ENCODE measurements around the gene MCF2L.
A peak's percentile ranks its signal among the peaks of the same experiment; 100 is the strongest.

MCF2L gene

DNA sequence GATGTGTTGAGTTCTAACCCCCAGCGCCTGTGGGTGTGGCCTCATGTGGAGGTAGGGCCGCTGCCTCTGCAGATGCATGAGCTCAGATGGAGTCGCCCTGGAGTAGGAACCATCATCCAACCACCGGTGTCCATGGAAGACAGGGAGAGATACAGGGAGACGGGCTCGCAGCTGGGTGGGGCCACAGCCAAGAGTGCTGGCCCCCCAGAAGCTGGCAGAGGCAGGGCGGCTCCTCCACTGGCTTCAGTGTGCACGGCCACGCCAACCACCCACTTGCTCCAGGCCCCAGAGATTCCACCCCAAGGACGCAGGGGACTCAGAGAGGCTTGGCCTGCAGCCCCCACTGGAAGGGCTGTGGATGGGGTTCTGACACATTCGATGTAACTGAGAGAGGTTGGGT, 5.4 kb upstream of the MCF2L start:
- DNase-seq = no peak

GRCh38 chr13:112964971-112965492, 4.0 kb upstream of the MCF2L start:
- DNase-seq = no peak

DNA sequence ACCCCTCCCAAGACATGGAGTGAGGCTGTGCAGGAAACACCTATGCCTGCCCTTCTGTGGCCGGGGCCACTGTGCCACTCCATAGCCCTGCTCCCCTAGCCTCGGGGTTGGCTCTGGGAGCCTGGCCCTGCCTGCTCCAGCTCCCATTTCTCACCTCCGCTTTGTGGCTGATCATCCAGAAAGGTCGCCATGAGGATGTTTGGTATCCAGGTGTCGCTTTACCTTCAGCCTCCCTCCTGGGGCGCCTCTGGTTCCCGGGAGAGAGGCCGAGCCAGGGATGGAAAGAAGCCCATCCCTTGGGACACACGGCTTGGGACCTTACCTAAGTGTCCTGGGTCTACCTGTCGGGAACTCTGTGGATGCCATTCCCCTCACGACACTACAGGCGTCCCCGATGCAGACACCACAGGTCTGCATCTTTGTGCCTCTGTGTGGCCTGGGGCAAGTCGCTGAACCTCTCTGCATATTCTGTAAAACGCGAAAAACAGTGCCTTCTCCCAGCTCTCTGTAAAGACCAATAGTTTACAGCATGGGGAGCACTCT, 3.4 kb upstream of the MCF2L start:
- no peak for DNase-seq

DNA sequence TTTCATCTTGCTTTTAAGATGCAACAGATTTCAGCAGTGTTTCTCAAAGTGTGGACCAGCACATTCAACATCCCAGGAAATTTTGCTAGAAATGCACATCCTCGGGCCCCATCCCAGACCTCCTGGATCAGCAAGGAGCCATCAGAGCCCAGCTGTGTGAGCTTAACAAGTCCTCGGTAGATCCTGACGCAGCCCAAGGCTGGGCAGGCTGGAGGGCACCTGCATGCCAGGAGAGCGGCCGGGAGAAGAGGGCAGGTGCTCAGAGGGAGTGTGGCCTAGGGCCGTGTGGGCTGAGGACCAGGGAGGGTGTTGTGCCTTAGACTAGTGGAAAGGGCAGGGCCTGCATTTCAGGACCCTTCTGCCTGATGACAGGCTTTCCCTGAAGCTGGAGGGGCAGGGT, 2.2 kb upstream of the MCF2L start:
- no peak for DNase-seq

DNA sequence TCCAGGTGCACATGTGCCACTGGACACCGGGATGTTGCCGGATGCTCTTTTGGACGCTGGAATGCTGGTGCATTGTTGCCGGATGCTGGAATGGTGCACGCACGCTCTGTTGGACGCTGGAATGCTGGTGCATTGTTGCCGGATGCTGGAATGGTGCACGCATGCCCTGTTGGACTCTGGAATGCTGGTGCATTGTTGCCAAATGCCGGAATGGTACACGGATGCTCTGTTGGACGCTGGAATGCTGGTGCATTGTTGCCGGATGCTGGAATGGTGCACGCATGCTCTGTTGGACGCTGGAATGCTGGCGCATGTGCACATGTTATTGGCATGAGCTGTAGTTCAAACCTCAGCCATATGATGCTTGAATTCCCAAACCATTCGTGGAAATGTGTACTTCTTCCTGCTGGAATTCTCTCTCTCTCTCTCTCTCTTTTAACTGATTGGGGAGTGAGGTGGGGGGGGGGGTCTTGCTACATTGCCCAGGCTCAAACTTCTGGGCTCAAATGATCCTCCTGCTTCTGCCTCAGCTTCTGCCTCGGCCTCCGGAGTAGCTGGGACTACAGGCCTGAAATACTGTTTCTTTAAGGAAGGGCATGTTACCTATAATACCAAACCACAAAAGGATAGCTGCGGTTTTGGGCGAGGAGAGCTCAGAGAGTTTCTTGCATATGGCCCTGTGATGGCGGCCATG, 1.2 kb upstream of the MCF2L start:
- no peak for DNase-seq

GRCh38 chr13:112968380-112968909, 569 bp upstream of the MCF2L start:
- peak in 2 of 4 experiments; percentile 45 to 50 for DNase-seq

DNA sequence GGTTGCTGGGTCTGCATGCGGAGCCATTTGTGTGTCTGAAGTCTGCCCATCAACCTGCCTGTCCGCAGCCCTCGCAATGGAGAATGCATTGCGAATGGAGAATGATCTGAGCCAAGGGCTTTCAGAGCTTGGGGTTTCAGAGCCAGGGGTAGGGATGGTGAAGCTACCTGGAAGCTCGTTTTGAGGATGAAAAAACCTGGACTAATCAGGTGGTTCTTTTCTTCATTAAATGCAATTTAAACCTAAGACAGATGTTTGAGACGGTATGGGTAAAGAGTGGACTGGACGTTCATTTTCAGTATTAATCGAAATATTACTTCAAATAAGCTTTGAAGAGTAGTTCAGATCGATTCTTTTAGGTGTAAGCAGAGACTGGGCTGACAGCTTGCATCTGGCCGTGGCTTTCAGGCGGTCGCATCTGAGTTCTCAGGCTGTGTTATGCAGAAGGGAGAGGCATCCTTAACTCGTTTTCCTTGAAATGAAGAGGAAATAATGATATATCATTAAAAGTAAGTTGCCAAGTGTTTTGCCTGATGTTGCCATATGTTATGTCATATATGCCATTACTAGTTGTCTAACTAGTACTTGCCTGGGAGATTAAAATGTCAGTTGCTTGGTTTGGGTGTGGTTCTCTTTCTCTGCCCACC, 801 bp downstream of the MCF2L start:
- no peak for DNase-seq

GRCh38 chr13:112970552-112971287, 1.7 kb downstream of the MCF2L start:
- DNase-seq = no peak

- DNase-seq = no peak
Measured at GRCh38 chr13:112971288-112971643, 2.3 kb downstream of the MCF2L start.

DNA sequence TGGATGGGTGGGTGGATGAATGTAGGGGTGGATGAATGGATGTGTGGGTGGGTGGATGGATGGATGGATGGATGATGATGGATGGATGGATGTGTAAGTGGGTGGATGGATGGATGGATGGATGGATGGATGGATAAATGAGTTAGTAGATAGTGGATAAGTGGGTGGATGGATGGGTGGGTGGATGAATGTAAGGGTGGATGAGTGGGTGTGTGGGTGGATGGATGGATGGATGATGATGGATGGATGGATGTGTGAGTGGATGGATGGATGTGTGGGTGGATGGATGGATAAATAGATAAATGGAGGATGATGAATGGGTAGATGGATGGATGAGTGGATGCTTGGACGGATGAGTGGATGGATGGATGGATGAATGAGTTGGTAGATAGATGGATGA, 3.2 kb downstream of the MCF2L start:
- DNase-seq = no peak

DNA sequence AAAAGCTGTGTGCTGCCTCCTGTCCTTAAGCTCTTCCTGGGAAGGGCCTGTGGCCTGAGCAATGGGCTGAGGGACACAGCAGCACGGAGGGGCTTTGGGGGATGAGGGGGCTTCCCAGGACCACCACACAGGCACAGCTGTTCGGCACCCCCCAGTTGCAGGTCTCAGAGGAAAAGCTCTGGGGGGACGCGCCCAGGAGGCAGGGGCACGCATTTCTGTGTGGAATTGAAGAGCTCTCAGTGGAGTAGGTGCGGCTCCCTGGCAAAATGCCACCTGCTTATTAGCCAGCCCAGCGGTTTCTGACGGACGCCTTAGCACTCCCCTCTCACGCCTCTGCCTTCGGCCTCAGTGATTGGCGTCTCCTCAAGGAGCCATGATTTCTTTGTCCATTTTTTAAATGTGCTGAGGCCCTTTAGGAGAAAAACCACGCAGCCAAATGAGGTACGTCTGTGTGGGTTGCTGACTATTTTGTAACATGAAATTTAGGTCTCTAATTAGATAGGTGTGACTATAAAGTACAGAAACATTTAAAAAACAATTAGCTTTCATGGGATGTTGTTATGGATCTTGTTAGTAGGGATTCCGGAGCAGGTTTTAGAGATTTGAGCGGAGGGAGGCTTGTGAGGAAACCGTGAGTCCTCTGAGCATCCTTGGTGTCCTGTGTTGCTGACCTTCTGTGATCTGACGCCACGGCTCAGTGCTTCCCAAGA, 4.0 kb downstream of the MCF2L start:
- DNase-seq = no peak

- no peak for DNase-seq
Measured at GRCh38 chr13:112973577-112973951, 4.5 kb downstream of the MCF2L start.

- no peak for DNase-seq
Measured at GRCh38 chr13:112974125-112974524, 5.1 kb downstream of the MCF2L start.

GRCh38 chr13:112974671-112975070, 5.7 kb downstream of the MCF2L start:
- DNase-seq = no peak

DNA sequence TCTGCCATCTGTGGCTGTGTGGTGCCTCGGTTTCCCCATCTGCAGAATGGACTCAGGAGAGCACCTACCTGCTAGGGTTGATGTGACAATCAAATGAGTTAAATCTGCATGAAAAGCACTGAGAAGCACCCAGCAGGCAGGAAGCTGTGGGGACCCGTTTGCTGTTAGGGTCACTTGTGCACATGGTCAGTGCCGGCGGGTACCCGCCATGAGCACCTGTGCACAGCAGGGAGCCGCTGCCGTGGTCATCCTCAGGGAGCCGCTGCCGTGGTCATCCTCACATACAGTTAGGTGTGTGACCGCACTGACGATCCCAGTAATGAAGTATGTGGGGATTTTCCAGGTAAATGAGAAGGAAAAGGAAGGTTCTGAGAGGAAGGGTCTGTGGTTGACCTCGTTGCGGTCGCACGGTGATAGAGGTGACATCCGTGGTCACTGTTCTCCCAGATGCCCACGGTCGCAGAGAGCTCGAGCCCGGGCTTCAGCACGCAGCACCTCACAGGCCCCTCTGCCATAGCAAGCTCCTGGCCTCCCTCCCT, 6.5 kb downstream of the MCF2L start:
- DNase-seq = no peak

- DNase-seq = no peak
Measured at GRCh38 chr13:112976526-112976925, 7.5 kb downstream of the MCF2L start.

- no peak for DNase-seq
Measured at GRCh38 chr13:112977091-112977490, 8.1 kb downstream of the MCF2L start.

DNA sequence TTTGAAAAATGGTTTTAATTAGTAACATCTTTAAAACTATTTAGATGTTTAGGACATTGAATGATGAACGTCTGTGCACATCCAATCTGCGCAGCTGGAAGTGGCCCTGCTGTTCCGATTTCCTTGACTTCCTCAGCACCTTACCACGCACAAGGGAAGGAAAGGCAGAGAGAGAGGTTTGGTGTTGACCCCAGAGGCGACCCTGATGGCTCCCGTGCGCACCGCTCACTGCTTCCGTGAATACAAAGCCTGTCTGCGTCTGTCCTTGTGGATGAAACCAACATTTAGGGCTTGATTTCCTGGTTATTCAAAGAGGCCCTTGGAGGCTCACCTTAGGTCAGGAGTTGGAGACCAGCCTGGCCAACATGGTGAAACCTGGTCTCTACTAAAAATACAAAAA, 8.5 kb downstream of the MCF2L start:
- DNase-seq = no peak

- DNase-seq = no peak
Measured at GRCh38 chr13:112978561-112979405, 9.8 kb downstream of the MCF2L start.

GRCh38 chr13:112979406-112979902, 10.4 kb downstream of the MCF2L start:
- DNase-seq = no peak

- DNase-seq = no peak
Measured at GRCh38 chr13:112980434-112980833, 11.4 kb downstream of the MCF2L start.
